BLaER1 (cell line): ENCODE measurements around the gene LRP1.

ENCODE experiments used
- H3K27ac ChIP-seq: shearing (Covaris generic); formaldehyde crosslinking; 2 replicates; pipeline ENCODE4 v1.8.1; 2022
- H3K27me3 ChIP-seq: shearing (Covaris generic); formaldehyde crosslinking; 2 replicates; pipeline ENCODE4 v1.8.1; 2022
- H3K36me3 ChIP-seq: shearing (Covaris generic); formaldehyde crosslinking; 2 replicates; pipeline ENCODE4 v1.8.1; 2022
- H3K4me1 ChIP-seq: shearing (Covaris generic); formaldehyde crosslinking; 2 replicates; pipeline ENCODE4 v1.8.1; 2022
- H3K4me2 ChIP-seq: shearing (Covaris generic); formaldehyde crosslinking; 2 replicates; pipeline ENCODE4 v1.8.1; 2022
- H3K4me3 ChIP-seq: shearing (Covaris generic); formaldehyde crosslinking; 2 replicates; pipeline ENCODE4 v1.8.1; 2022
- H3K9ac ChIP-seq: shearing (Covaris generic); formaldehyde crosslinking; 2 replicates; pipeline ENCODE4 v1.8.1; 2022
- H3K9me3 ChIP-seq: shearing (Covaris generic); formaldehyde crosslinking; 2 replicates; pipeline ENCODE4 v1.8.1; 2022
- H4K20me1 ChIP-seq: shearing (Covaris generic); formaldehyde crosslinking; 2 replicates; pipeline ENCODE4 v1.8.1; 2022
- Cebpa-rat ChIP-seq: shearing (Covaris generic); IDR thresholded peaks from 2 replicates; pipeline ENCODE4 v1.8.1; 2022

LRP1 gene

GRCh38 chr12:57152639-57153038 is 24.4 kb downstream of the LRP1 start:
- Histone ChIP-seq H3K4me2 (no peak overlapping the region), H3K27ac (no peak overlapping the region), H3K4me1 (peaks cover 36% of the 10 kb centered on the region)

GRCh38 chr12:57153415-57153997 is 25.2 kb downstream of the LRP1 start:
- no peaks in the 10 kb centered on the region for H4K20me1 ChIP-seq
- H3K36me3 ChIP-seq, result peaks cover 28% of the 10 kb centered on the region; the same call in 1 of the 2 replicates
- no peaks in the 10 kb centered on the region for H3K9me3 ChIP-seq
- H3K9ac ChIP-seq, result no peak overlapping the region
- H3K4me3 ChIP-seq, result no peak overlapping the region
- no peak for TF ChIP-seq Cebpa-rat
- peaks cover 41% of the 10 kb centered on the region for H3K4me1 ChIP-seq
- no peak overlapping the region for H3K4me2 ChIP-seq
- H3K27ac ChIP-seq, result no peak overlapping the region
- no peaks in the 10 kb centered on the region for H3K27me3 ChIP-seq

More at GRCh38 chr12:57152639-57153038, 24.4 kb downstream of the LRP1 start:
- no peaks in the 10 kb centered on the region for H3K9me3 ChIP-seq
- H4K20me1 ChIP-seq, result no peaks in the 10 kb centered on the region
- TF ChIP-seq Cebpa-rat, result no peak
- H3K36me3 ChIP-seq, result peaks cover 26% of the 10 kb centered on the region; the same call in 1 of the 2 replicates
- H3K4me3 ChIP-seq, result no peak overlapping the region
- H3K9ac ChIP-seq, result no peak overlapping the region
- H3K27me3 ChIP-seq, result no peaks in the 10 kb centered on the region

GRCh38 chr12:57154076-57154475 is 25.8 kb downstream of the LRP1 start:
- Histone ChIP-seq H3K27ac (no peak overlapping the region), H3K9me3 (no peaks in the 10 kb centered on the region), H3K27me3 (no peaks in the 10 kb centered on the region), H3K4me2 (no peak overlapping the region), H3K9ac (no peak overlapping the region), H4K20me1 (no peaks in the 10 kb centered on the region), H3K4me1 (peaks cover 43% of the 10 kb centered on the region), H3K4me3 (no peak overlapping the region), H3K36me3 (peaks cover 31% of the 10 kb centered on the region; the same call in 1 of the 2 replicates)
- no peak for TF ChIP-seq Cebpa-rat

- H3K9ac ChIP-seq, result no peak overlapping the region
- no peak overlapping the region for H3K4me3 ChIP-seq
- peak overlapping the region; percentile 3 for H3K4me2 ChIP-seq
- no peak for TF ChIP-seq Cebpa-rat
- H3K4me1 ChIP-seq, result peaks cover 48% of the 10 kb centered on the region
- peaks cover 31% of the 10 kb centered on the region; the same call in 1 of the 2 replicates for H3K36me3 ChIP-seq
- no peaks in the 10 kb centered on the region for H4K20me1 ChIP-seq
- no peaks in the 10 kb centered on the region for H3K27me3 ChIP-seq
- no peak overlapping the region for H3K27ac ChIP-seq
- no peaks in the 10 kb centered on the region for H3K9me3 ChIP-seq
Observed at GRCh38 chr12:57154804-57155434, 26.6 kb downstream of the LRP1 start.

- H3K27me3 ChIP-seq, result no peaks in the 10 kb centered on the region
- no peaks in the 10 kb centered on the region for H4K20me1 ChIP-seq
- H3K4me1 ChIP-seq, result peaks cover 48% of the 10 kb centered on the region
- no peak overlapping the region for H3K4me3 ChIP-seq
- H3K36me3 ChIP-seq, result peaks cover 44% of the 10 kb centered on the region
- H3K27ac ChIP-seq, result peak overlapping the region; percentile 66
- H3K4me2 ChIP-seq, result peak overlapping the region; percentile 76
- TF ChIP-seq Cebpa-rat, result no peak
- no peaks in the 10 kb centered on the region for H3K9me3 ChIP-seq
- peak overlapping the region; percentile 50; the same call in 1 of the 2 replicates for H3K9ac ChIP-seq
Observed at GRCh38 chr12:57156701-57157403, 28.6 kb downstream of the LRP1 start.

GRCh38 chr12:57157588-57158173 is 29.4 kb downstream of the LRP1 start:
- Histone ChIP-seq H3K27ac (peak overlapping the region; percentile 63; the same call in 1 of the 2 replicates), H3K36me3 (peaks cover 53% of the 10 kb centered on the region), H3K4me1 (peaks cover 57% of the 10 kb centered on the region), H3K4me3 (peak overlapping the region; percentile 11; the same call in 1 of the 2 replicates), H3K9me3 (no peaks in the 10 kb centered on the region), H3K9ac (no peak overlapping the region), H4K20me1 (no peaks in the 10 kb centered on the region), H3K4me2 (peak overlapping the region; percentile 76), H3K27me3 (no peaks in the 10 kb centered on the region)
- no peak for TF ChIP-seq Cebpa-rat

- peak overlapping the region; percentile 11; the same call in 1 of the 2 replicates for H3K4me3 ChIP-seq
- no peaks in the 10 kb centered on the region for H3K27me3 ChIP-seq
- TF ChIP-seq Cebpa-rat, result no peak
- H3K4me2 ChIP-seq, result peak overlapping the region; percentile 76
- H3K36me3 ChIP-seq, result peaks cover 51% of the 10 kb centered on the region
- H3K9ac ChIP-seq, result no peak overlapping the region
- no peaks in the 10 kb centered on the region for H4K20me1 ChIP-seq
- H3K4me1 ChIP-seq, result peaks cover 62% of the 10 kb centered on the region
- no peaks in the 10 kb centered on the region for H3K9me3 ChIP-seq
- peak overlapping the region; percentile 63; the same call in 1 of the 2 replicates for H3K27ac ChIP-seq
Observed at GRCh38 chr12:57158186-57158585, 29.9 kb downstream of the LRP1 start.

GRCh38 chr12:57158665-57159064 is 30.4 kb downstream of the LRP1 start:
- peak overlapping the region; percentile 63; the same call in 1 of the 2 replicates for H3K27ac ChIP-seq
- H3K9ac ChIP-seq, result no peak overlapping the region
- H3K9me3 ChIP-seq, result no peaks in the 10 kb centered on the region
- TF ChIP-seq Cebpa-rat, result no peak
- H3K27me3 ChIP-seq, result no peaks in the 10 kb centered on the region
- no peak overlapping the region for H3K4me3 ChIP-seq
- H3K4me1 ChIP-seq, result peaks cover 65% of the 10 kb centered on the region
- H3K4me2 ChIP-seq, result peak overlapping the region; percentile 76
- no peaks in the 10 kb centered on the region for H4K20me1 ChIP-seq
- H3K36me3 ChIP-seq, result peaks cover 48% of the 10 kb centered on the region

GRCh38 chr12:57159311-57159710 is 31.0 kb downstream of the LRP1 start:
- no peak for TF ChIP-seq Cebpa-rat

GRCh38 chr12:57160040-57160439 is 31.8 kb downstream of the LRP1 start:
- no peaks in the 10 kb centered on the region for H4K20me1 ChIP-seq
- no peaks in the 10 kb centered on the region for H3K27me3 ChIP-seq
- peaks cover 57% of the 10 kb centered on the region for H3K4me1 ChIP-seq
- no peak overlapping the region for H3K4me3 ChIP-seq
- H3K27ac ChIP-seq, result no peak overlapping the region
- no peak overlapping the region for H3K4me2 ChIP-seq
- H3K9ac ChIP-seq, result no peak overlapping the region
- no peak for TF ChIP-seq Cebpa-rat
- H3K36me3 ChIP-seq, result peaks cover 41% of the 10 kb centered on the region
- H3K9me3 ChIP-seq, result no peaks in the 10 kb centered on the region

More at GRCh38 chr12:57159311-57159710, 31.0 kb downstream of the LRP1 start:
- no peak overlapping the region for H3K4me3 ChIP-seq
- H3K9me3 ChIP-seq, result no peaks in the 10 kb centered on the region
- no peaks in the 10 kb centered on the region for H3K27me3 ChIP-seq
- H3K27ac ChIP-seq, result peak overlapping the region; percentile 63; the same call in 1 of the 2 replicates
- H3K9ac ChIP-seq, result no peak overlapping the region
- peaks cover 44% of the 10 kb centered on the region for H3K36me3 ChIP-seq
- H3K4me1 ChIP-seq, result peaks cover 64% of the 10 kb centered on the region
- H3K4me2 ChIP-seq, result peak overlapping the region; percentile 76
- H4K20me1 ChIP-seq, result no peaks in the 10 kb centered on the region
